Spleen (tissue), 11 donors: ENCODE measurements around the gene PTCH1. TPM values are rescaled to one million over a fixed set of nuclear protein-coding genes. Genes with fewer than 3 reads are reported as not detected.
A peak's percentile ranks its signal among the peaks of the same experiment; 100 is the strongest.

Experiments
- DNase-seq: peaks from one replicate; pipeline ENCODE4 v3.0.0-alpha.2; 2020
- H3K27ac ChIP-seq, 8 donors: fragments of 200-600 bp; sonication (generic) in 7 of 8; 1 replicate in 4 of 8; 2 replicates in 4 of 8; pipeline versions ENCODE4 v1.5.0 to v1.8.0; 2016 to 2021; ENCODE audit warnings: inconsistent platforms in 4 of 8, mild to moderate bottlenecking in 4 of 8, moderate library complexity in 1 of 8
- H3K27me3 ChIP-seq, 7 donors: fragments of 200-600 bp; sonication (generic) in 6 of 7; replicated peaks in 1 of 7; 1 replicate in 4 of 7; 2 replicates in 3 of 7; pipeline versions ENCODE4 v1.5.0 to v1.8.0; 2016 to 2021; ENCODE audit warnings: inconsistent platforms in 3 of 7, mild to moderate bottlenecking in 1 of 7
- H3K36me3 ChIP-seq, 6 donors: fragments of 200-600 bp; sonication (generic) in 5 of 6; 1 replicate in 4 of 6; 2 replicates in 2 of 6; pipeline versions ENCODE4 v1.5.0 to v1.8.0; 2016 to 2021; ENCODE audit warnings: inconsistent platforms in 2 of 6
- H3K4me1 ChIP-seq, 6 donors: fragments of 200-600 bp; sonication (generic) in 5 of 6; 1 replicate in 3 of 6; 2 replicates in 3 of 6; pipeline versions ENCODE4 v1.5.0 to v1.8.0; 2016 to 2021; ENCODE audit warnings: inconsistent platforms in 3 of 6
- H3K4me3 ChIP-seq, 8 donors: fragments of 200-600 bp; sonication (generic) in 7 of 8; 1 replicate in 4 of 8; 2 replicates in 4 of 8; pipeline versions ENCODE4 v1.5.0 to v1.8.0; 2016 to 2021; ENCODE audit warnings: inconsistent platforms in 4 of 8, mild to moderate bottlenecking in 4 of 8, moderate library complexity in 2 of 8
- H3K9me3 ChIP-seq, 8 donors: fragments of 200-600 bp; sonication (generic) in 7 of 8; 1 replicate in 4 of 8; 2 replicates in 4 of 8; pipeline versions ENCODE4 v1.5.0 to v1.8.0; 2016 to 2021; ENCODE audit warnings: inconsistent platforms in 4 of 8
- CTCF ChIP-seq, 11 experiments: fragments of 200-600 bp in 7 of 11; fragments of 450-650 bp in 4 of 11; sonication (generic) in 4 of 11; IDR thresholded peaks in 8 of 11; conservative IDR thresholded peaks in 3 of 11; 1 replicate in 7 of 11; 2 replicates in 4 of 11; pipeline versions ENCODE4 v1.4.0 to v1.8.0; 2016 to 2021; ENCODE audit warnings: antibody characterized with exemption in 11 of 11, inconsistent platforms in 4 of 11, mild to moderate bottlenecking in 1 of 11
- POLR2A ChIP-seq, 3 donors: fragments of 450-650 bp; IDR thresholded peaks; one replicate each; pipeline ENCODE4 v1.5.1; 2017; ENCODE audit warnings: antibody characterized with exemption in 3 of 3, mild to moderate bottlenecking in 1 of 3
- POLR2AphosphoS5 ChIP-seq, 3 donors: sonication (generic); formaldehyde crosslinking; IDR thresholded peaks; one replicate each; pipeline ENCODE4 v1.5.1; 2017; ENCODE audit warnings: antibody characterized with exemption in 3 of 3
- WGBS, 5 donors: extraction: QIAGEN DNeasy Blood & Tissue Kit in 3 of 5; methylation state at CpG; one replicate each; pipeline versions ENCODE4 v1.1.5 to v1.1.7; 2013 to 2018; 5-methylcytosine and 5-hydroxymethylcytosine counted together
- intact Hi-C: fragments of 100-400 bp; cut with DNase I; formaldehyde crosslinking; loops from one replicate; pipeline ENCODE4 v1.15.0; 2023; ENCODE audit warnings: low total_unique reads
- polyA plus RNA-seq, 3 donors: library from polyadenylated mRNA; stranded (reverse); fragments of 200-250 nt; gene quantifications; one replicate each; pipeline ENCODE4 v1.2.1, GENCODE V29; 2013
- total RNA-seq, 7 donors: library from RNA; depleted of rRNA in 3 of 7; stranded (reverse); fragments of >200 nt in 3 of 7; fragmentation: NEBNext Ultra II Directional in 4 of 7; extraction: Animal tissue kit (Norgen Biotek cat#: 25700) in 4 of 7; gene quantifications; one replicate each; pipeline versions ENCODE4 v1.1.0 to v1.2.1, GENCODE V29; 2016 to 2021
- donor health status: healthy with polysubstance abuse.
- donor health status: DM: no; HTN: no; CAD: no; lungs with moderate emphysema.
- donor health status: DM: no; HTN: no; CAD: no.
- donor health status: Bipolar disorder and iron deficiency.
- donor health status: healthy.
- donor health status: DM: no; HTN: no; CAD: no.
- donor health status: DM: yes; HTN: yes; CAD: no.

The PTCH1 gene
- total and polyA plus RNA-seq, 10 donors, result 0.70 to 32.1 (median 11.3) TPM

- peaks cover 0 to 89% (median 34%) of the 10 kb centered on the region in 7 donors for H3K27me3 ChIP-seq
- WGBS, 5 donors, result 25 to 35% (median 29%) methylated on average over 10 of the region's 10 CpGs
- no peaks in the 10 kb centered on the region for H3K36me3 ChIP-seq
- H3K4me1 ChIP-seq, result peaks cover 14 to 58% (median 50%) of the 10 kb centered on the region in 6 donors
- H3K4me3 ChIP-seq, result peak overlapping the region in 7 of 8 donors; percentile 2 to 89 (median 68)
- no peaks in the 10 kb centered on the region for H3K9me3 ChIP-seq
- intact Hi-C loops, result no loop called here
- TF ChIP-seq POLR2AphosphoS5 (IDR thresholded peaks at IDR 0.05), result no peak
- TF ChIP-seq POLR2A (IDR thresholded peaks at IDR 0.05), result no peak
- TF ChIP-seq CTCF (IDR thresholded peaks at IDR 0.05 in 8 of 11, conservative IDR thresholded peaks at IDR 0.05 in 3 of 11), result no peak
- H3K27ac ChIP-seq, result peak overlapping the region in 2 of 8 donors; percentile 88 to 89
- DNase-seq, result no peak
Observed at GRCh38 chr9:95505072-95505716, 11.6 kb downstream of the PTCH1 start.

GRCh38 chr9:95504053-95504963 is 12.5 kb downstream of the PTCH1 start:
- Histone ChIP-seq H3K9me3 (no peaks in the 10 kb centered on the region), H3K36me3 (no peaks in the 10 kb centered on the region), H3K27ac (no peak overlapping the region), H3K4me3 (peak overlapping the region in 1 of 8 donors; percentile 89), H3K4me1 (peaks cover 14 to 55% (median 41%) of the 10 kb centered on the region in 6 donors), H3K27me3 (peaks cover 0 to 88% (median 25%) of the 10 kb centered on the region in 7 donors)
- intact Hi-C loops, result no loop called here
- 64 to 74% (median 72%) methylated on average over 15 of the region's 15 CpGs for whole genome bisulfite sequencing, 5 donors
- TF ChIP-seq POLR2AphosphoS5 (IDR thresholded peaks at IDR 0.05) (no peak), POLR2A (IDR thresholded peaks at IDR 0.05) (no peak), CTCF (IDR thresholded peaks at IDR 0.05 in 8 of 11, conservative IDR thresholded peaks at IDR 0.05 in 3 of 11) (no peak)
- DNase-seq, result no peak

GRCh38 chr9:95503369-95503768 is 13.4 kb downstream of the PTCH1 start:
- no peak for DNase-seq

More at GRCh38 chr9:95503369-95503768, 13.4 kb downstream of the PTCH1 start:
- WGBS, 5 donors, result 84 to 94% (median 90%) methylated on average over 2 to 6 of the region's 6 CpGs
- intact Hi-C loops, result no loop called here
- no peaks in the 10 kb centered on the region for H3K9me3 ChIP-seq
- no peak overlapping the region for H3K27ac ChIP-seq
- H3K27me3 ChIP-seq, result peaks cover 0 to 85% (median 20%) of the 10 kb centered on the region in 7 donors
- no peak for TF ChIP-seq POLR2A (IDR thresholded peaks at IDR 0.05)
- no peak for TF ChIP-seq CTCF (IDR thresholded peaks at IDR 0.05 in 8 of 11, conservative IDR thresholded peaks at IDR 0.05 in 3 of 11)
- no peak for TF ChIP-seq POLR2AphosphoS5 (IDR thresholded peaks at IDR 0.05)
- peaks cover 14 to 49% (median 34%) of the 10 kb centered on the region in 6 donors for H3K4me1 ChIP-seq
- H3K4me3 ChIP-seq, result no peak overlapping the region
- no peaks in the 10 kb centered on the region for H3K36me3 ChIP-seq
